H1 (cell line): Measurements from ENCODE around the gene SHROOM3. TPM values are rescaled to one million over a fixed set of nuclear protein-coding genes. Genes with fewer than 3 reads are reported as not detected.

Experiments
- CTCF ChIA-PET: fragments of 300-600 bp; sonication (Branson Sonifier 250); formaldehyde crosslinking; loops from one replicate; lab custom pipeline; 2021; ENCODE audit not compliant: partially characterized antibody; lab: Charles Lee
- POLR2A ChIA-PET: fragments of 300-600 bp; sonication (Branson Sonifier 250); formaldehyde crosslinking; loops from one replicate; lab custom pipeline; 2021; ENCODE audit warnings: inconsistent platforms; ENCODE audit not compliant: partially characterized antibody; lab: Charles Lee
- DNase-seq, 2 experiments: peaks; one replicate each; pipeline versions ENCODE4 v3.0.0 to v3.0.0-alpha.2; 2010 to 2022; ENCODE audit warnings: low spot score in 2 of 2, low read depth in 1 of 2, mixed read lengths in 1 of 2
- FAIRE-seq: peaks from 2 replicates; lab custom pipeline; 2011; peaks lifted over from hg19 to GRCh38; lab: Jason Lieb, UNC
- H2AFZ ChIP-seq: 2 replicates; pipeline ENCODE4 v1.8.1; 2012; ENCODE audit warnings: low read length, inconsistent platforms
- H2AK5ac ChIP-seq: 2 replicates; pipeline ENCODE4 v1.6.1; 2013; ENCODE audit warnings: low read depth, low read length
- H2BK120ac ChIP-seq: replicated peaks from 2 replicates; pipeline ENCODE3; 2013; ENCODE audit warnings: low read depth, low read length, inconsistent platforms
- H2BK12ac ChIP-seq: 2 replicates; pipeline ENCODE4 v1.6.1; 2013; ENCODE audit warnings: low read depth, low read length
- H2BK15ac ChIP-seq: 2 replicates; pipeline ENCODE4 v1.6.1; 2013; ENCODE audit warnings: low read length
- H2BK20ac ChIP-seq: 2 replicates; pipeline ENCODE4 v1.6.1; 2013; ENCODE audit warnings: low read length
- H2BK5ac ChIP-seq: 2 replicates; pipeline ENCODE4 v1.6.1; 2013; ENCODE audit warnings: low read depth, low read length
- H3K14ac ChIP-seq: 2 replicates; pipeline ENCODE4 v1.6.1; 2013; ENCODE audit warnings: inconsistent platforms; ENCODE audit not compliant: insufficient read length
- H3K18ac ChIP-seq: 2 replicates; pipeline ENCODE4 v1.6.1; 2013; ENCODE audit warnings: low read length; ENCODE audit errors: extremely low read depth
- H3K23ac ChIP-seq: 2 replicates; pipeline ENCODE4 v1.6.1; 2013; ENCODE audit warnings: inconsistent platforms; ENCODE audit not compliant: insufficient read length
- H3K23me2 ChIP-seq: 2 replicates; pipeline ENCODE4 v1.6.1; 2013; ENCODE audit warnings: low read depth, low read length
- H3K27ac ChIP-seq: 2 replicates; pipeline ENCODE4 v1.6.1; 2011; ENCODE audit warnings: low read depth, low read length, inconsistent platforms
- H3K27me3 ChIP-seq, 4 experiments: replicated peaks in 1 of 4; 1 replicate in 1 of 4; 2 replicates in 3 of 4; pipeline versions ENCODE4 v1.6.1 to v1.8.1; 2011 to 2013; ENCODE audit warnings: low read length in 3 of 4, mild to moderate bottlenecking in 3 of 4, inconsistent platforms in 2 of 4, mixed read lengths in 2 of 4, moderate library complexity in 1 of 4; ENCODE audit not compliant: control insufficient read depth in 3 of 4, insufficient read depth in 3 of 4; ENCODE audit errors: extremely low read depth in 1 of 4
- H3K36me3 ChIP-seq, 4 experiments: 2 replicates each; pipeline versions ENCODE4 v1.6.1 to v1.8.1; 2011 to 2013; ENCODE audit warnings: mild to moderate bottlenecking in 4 of 4, low read length in 3 of 4, moderate library complexity in 2 of 4, control low read depth in 1 of 4, inconsistent platforms in 1 of 4; ENCODE audit not compliant: insufficient read depth in 4 of 4, control insufficient read depth in 2 of 4
- H3K4ac ChIP-seq: replicated peaks from 2 replicates; pipeline ENCODE3; 2013; ENCODE audit warnings: low read length, low read depth, mixed read lengths, inconsistent platforms; ENCODE audit not compliant: insufficient read length
- H3K4me1 ChIP-seq, 4 experiments: replicated peaks in 1 of 4; 1 replicate in 1 of 4; 2 replicates in 3 of 4; pipeline versions ENCODE4 v1.6.1 to v1.8.1; 2011 to 2013; ENCODE audit warnings: low read length in 3 of 4, inconsistent platforms in 2 of 4, mixed read lengths in 1 of 4; ENCODE audit not compliant: insufficient read depth in 4 of 4, control insufficient read depth in 3 of 4
- H3K4me2 ChIP-seq, 2 experiments: 2 replicates each; pipeline versions ENCODE4 v1.6.1 to v1.8.1; 2011 to 2013; ENCODE audit warnings: low read depth in 2 of 2, low read length in 2 of 2, control low read depth in 1 of 2, inconsistent platforms in 1 of 2, mild to moderate bottlenecking in 1 of 2; ENCODE audit not compliant: insufficient read depth in 1 of 2
- H3K4me3 ChIP-seq, 4 experiments: fragments of 200-600, 300-600 bp in 1 of 4; sonication (generic), shearing (Covaris generic), sonication (Bioruptor Twin) in 1 of 4; 2 replicates each; pipeline versions ENCODE4 v1.5.1 to v1.8.1; 2011 to 2016; ENCODE audit warnings: low read length in 4 of 4, low read depth in 3 of 4, control low read depth in 2 of 4, inconsistent platforms in 2 of 4, mild to moderate bottlenecking in 2 of 4, mixed read lengths in 1 of 4, moderate library complexity in 1 of 4; ENCODE audit not compliant: insufficient read depth in 2 of 4; ENCODE audit errors: extremely low read depth in 1 of 4
- H3K56ac ChIP-seq: replicated peaks from 2 replicates; pipeline ENCODE3; 2013; ENCODE audit warnings: low read depth, mild to moderate bottlenecking, mixed read lengths, low read length, inconsistent platforms; ENCODE audit not compliant: insufficient read length
- H3K79me1 ChIP-seq: 2 replicates; pipeline ENCODE4 v1.6.1; 2013; ENCODE audit warnings: low read depth, low read length, control low read depth
- H3K79me2 ChIP-seq, 2 experiments: 2 replicates each; pipeline versions ENCODE4 v1.6.1 to v1.8.1; 2012 to 2013; ENCODE audit warnings: low read length in 2 of 2, mild to moderate bottlenecking in 2 of 2, inconsistent platforms in 1 of 2; ENCODE audit not compliant: insufficient read depth in 2 of 2, control insufficient read depth in 1 of 2
- H3K9ac ChIP-seq, 4 experiments: replicated peaks in 1 of 4; 1 replicate in 1 of 4; 2 replicates in 3 of 4; pipeline versions ENCODE4 v1.6.1 to v1.8.1; 2011 to 2013; ENCODE audit warnings: low read depth in 3 of 4, low read length in 3 of 4, control low read depth in 2 of 4, mild to moderate bottlenecking in 2 of 4, moderate library complexity in 2 of 4, inconsistent platforms in 1 of 4; ENCODE audit errors: extremely low read depth in 1 of 4
- H3K9me3 ChIP-seq, 2 experiments: 2 replicates each; pipeline versions ENCODE4 v1.6.1 to v1.8.1; 2012 to 2013; ENCODE audit warnings: mild to moderate bottlenecking in 2 of 2, moderate library complexity in 2 of 2, control low read depth in 1 of 2, inconsistent platforms in 1 of 2, low read depth in 1 of 2, low read length in 1 of 2, mixed read lengths in 1 of 2; ENCODE audit not compliant: insufficient read depth in 2 of 2
- H4K20me1 ChIP-seq, 2 experiments: replicated peaks in 1 of 2; 2 replicates each; pipeline versions ENCODE3 to v1.8.1; 2011 to 2013; ENCODE audit warnings: inconsistent platforms in 2 of 2, low read length in 2 of 2, mild to moderate bottlenecking in 1 of 2; ENCODE audit not compliant: insufficient read depth in 2 of 2, control insufficient read depth in 1 of 2
- H4K5ac ChIP-seq: 2 replicates; pipeline ENCODE4 v1.6.1; 2013; ENCODE audit warnings: low read length, low read depth, mixed read lengths, inconsistent platforms; ENCODE audit not compliant: insufficient read length
- H4K8ac ChIP-seq: 2 replicates; pipeline ENCODE4 v1.8.0; 2013; ENCODE audit warnings: mild to moderate bottlenecking, moderate library complexity, low read length, inconsistent platforms; ENCODE audit not compliant: insufficient read depth; ENCODE audit errors: extremely low read depth
- H4K91ac ChIP-seq: replicated peaks from 2 replicates; pipeline ENCODE3; 2013; ENCODE audit warnings: low read length, mixed read lengths, inconsistent platforms; ENCODE audit not compliant: insufficient read length
- ASH2L ChIP-seq: fragments of 200-600, 300-600 bp; sonication (generic); IDR thresholded peaks from one replicate; pipeline ENCODE4 v1.7.1; 2017; ENCODE audit warnings: low read length
- RAD21 ChIP-seq, 2 experiments: IDR thresholded peaks in 1 of 2; conservative IDR thresholded peaks in 1 of 2; 2 replicates each; pipeline ENCODE4 v1.6.1; 2011; ENCODE audit warnings: low read depth in 2 of 2, low read length in 2 of 2, improper control_type of control experiment in 1 of 2, inconsistent platforms in 1 of 2, mild to moderate bottlenecking in 1 of 2, moderate library complexity in 1 of 2
- SP1 ChIP-seq: IDR thresholded peaks from 2 replicates; pipeline ENCODE4 v1.6.1; 2011; ENCODE audit warnings: low read depth, low read length
- WGBS, 2 experiments: shearing (Covaris generic) in 1 of 2; methylation state at CpG; one replicate each; pipeline versions ENCODE4 v1.1.6 to v1.1.7; 2013 to 2015; ENCODE audit warnings: low lambda C conversion rate in 2 of 2, mixed read lengths in 2 of 2, inconsistent platforms in 1 of 2, low coverage in 1 of 2, missing lambda C conversion rate in 1 of 2; ENCODE audit not compliant: insufficient replicate concordance in 2 of 2, insufficient coverage in 1 of 2, insufficient read length in 1 of 2; ENCODE audit errors: extremely low coverage in 1 of 2, missing lambda C conversion rate in 1 of 2; 5-methylcytosine and 5-hydroxymethylcytosine counted together
- polyA plus RNA-seq, 7 experiments: library from polyadenylated mRNA; depleted of rRNA in 3 of 7; stranded (reverse) in 5 of 7; unstranded in 2 of 7; fragments of >200 nt in 5 of 7; fragments of 200-250 nt in 2 of 7; gene quantifications; 1 replicate in 5 of 7; 2 replicates in 1 of 7; 4 replicates in 1 of 7; pipeline versions ENCODE4 v1.2.1 to v1.2.3, GENCODE V29; 2011 to 2013; ENCODE audit warnings: missing spikeins in 2 of 7, mixed read lengths in 2 of 7
- total RNA-seq: library from RNA; stranded (reverse); fragmentation: NEBNext Ultra II Directional; extraction: Animal tissue kit (Norgen Biotek cat#: 25700); gene quantifications from 2 replicates; pipeline ENCODE4 v1.2.1, GENCODE V29; 2021

Gene SHROOM3
- total and polyA plus RNA-seq, 2 of the 8 experiments (the other 6 are each of a cell fraction or from before 2014, with no cell fraction given) = 15.8 to 34.0 TPM

- ChIA-PET POLR2A (interaction anchor here (1.0 to 1.1 kb wide), 2 partner anchors 38 to 65 kb away, joined by 3 to 4 read pairs; no protein-coding TSS in a partner anchor), CTCF (interaction anchor here (0.6 to 1.0 kb wide), 2 partner anchors 11 to 140 kb away, joined by 3 read pairs; no protein-coding TSS in a partner anchor)
- FAIRE-seq = peak; percentile 62
- Histone ChIP-seq H2BK15ac (no peak overlapping the region), H2BK20ac (peak overlapping the region; percentile 67; the same call in 1 of the 2 replicates), H3K27ac (no peak overlapping the region), H3K9me3 (no peaks in the 10 kb centered on the region), H4K8ac (no peak overlapping the region), H2AK5ac (peak overlapping the region; percentile 49; the same call in 1 of the 2 replicates), H2BK120ac (no peak overlapping the region), H2BK12ac (peak overlapping the region; percentile 93), H3K23me2 (no peaks in the 10 kb centered on the region), H3K4me3 (no peak overlapping the region; a peak in 1 of 8 replicates), H3K9ac (peak overlapping the region in 2 of 4 experiments; percentile 42 to 69; a peak in 3 of 7 replicates), H4K5ac (peak overlapping the region; percentile 7), H4K91ac (no peak overlapping the region), H3K4me2 (peak overlapping the region; percentile 30 to 78), H2BK5ac (peak overlapping the region; percentile 68; the same call in 1 of the 2 replicates), H3K36me3 (no peaks in the 10 kb centered on the region), H4K20me1 (no peaks in the 10 kb centered on the region), H3K14ac (no peak overlapping the region), H3K27me3 (no peaks in the 10 kb centered on the region), H3K56ac (no peak overlapping the region), H2AFZ (peak overlapping the region; percentile 78), H3K79me1 (no peaks in the 10 kb centered on the region), H3K18ac (peak overlapping the region; percentile 55; the same call in 1 of the 2 replicates), H3K23ac (no peak overlapping the region), H3K4ac (no peak overlapping the region), H3K79me2 (no peaks in the 10 kb centered on the region), H3K4me1 (peaks cover 5 to 25% (median 7%) of the 10 kb centered on the region in 4 experiments; a peak in 5 of 7 replicates)
- DNase-seq = no peak
- TF ChIP-seq RAD21 (IDR thresholded peaks at IDR 0.05 in 1 of 2, conservative IDR thresholded peaks at IDR 0.05 in 1 of 2; ENCODE audit: low read depth in 2 of 2, low read length in 2 of 2) (no peak), SP1 (peak; percentile 66), ASH2L (peak; percentile 51)
- 42% methylated on average over 9 of the region's 9 CpGs; no CpG with 5 or more reads in 1 of the 2 experiments for WGBS, 2 experiments
Measured at GRCh38 chr4:76624241-76624681, 189.2 kb downstream of the SHROOM3 start.
